WTC11 (cell line): ENCODE data around the gene VSTM2L.

Experiments
- ATF2 ChIP-seq: sonication (generic); formaldehyde crosslinking; IDR thresholded peaks from 2 replicates; pipeline ENCODE4 v1.8.1; 2022; ENCODE audit warnings: low read depth, missing genetic modification reagents, borderline replicate concordance
- CTCF ChIP-seq: fragments of 200-600 bp; IDR thresholded peaks from 2 replicates; pipeline ENCODE4 v1.8.0; 2022; ENCODE audit warnings: antibody characterized with exemption
- MAX ChIP-seq: sonication (generic); formaldehyde crosslinking; IDR thresholded peaks from 2 replicates; pipeline ENCODE4 v1.8.0; 2022; ENCODE audit warnings: mild to moderate bottlenecking, missing genetic modification reagents
- RELA ChIP-seq: sonication (generic); formaldehyde crosslinking; IDR thresholded peaks from 2 replicates; pipeline ENCODE4 v1.8.1; 2022; ENCODE audit warnings: missing genetic modification reagents, mild to moderate bottlenecking, borderline replicate concordance
- SP1 ChIP-seq: sonication (generic); formaldehyde crosslinking; conservative IDR thresholded peaks from 2 replicates; pipeline ENCODE4 v1.8.1; 2022; ENCODE audit warnings: missing genetic modification reagents
- ZNF263 ChIP-seq: sonication (generic); formaldehyde crosslinking; IDR thresholded peaks from 2 replicates; pipeline ENCODE4 v1.8.1; 2022; ENCODE audit warnings: low read depth, mild to moderate bottlenecking, moderate library complexity, missing genetic modification reagents
- ZNF512 ChIP-seq: sonication (generic); formaldehyde crosslinking; IDR thresholded peaks from 2 replicates; pipeline ENCODE4 v1.8.1; 2022; ENCODE audit warnings: missing genetic modification reagents, borderline replicate concordance
- ZSCAN18 ChIP-seq: fragments of 250-450 bp; sonication (Bioruptor Pico); IDR thresholded peaks from 2 replicates; pipeline ENCODE4 v2.1.2; 2022; ENCODE audit warnings: mild to moderate bottlenecking, moderate library complexity

GRCh38 chr20:37945091-37945547 is 42.2 kb downstream of the VSTM2L start:
- no peak for TF ChIP-seq MAX (CRISPR knock-in tag)
- TF ChIP-seq ZNF512 (CRISPR knock-in tag): no peak
- no peak for TF ChIP-seq CTCF
- no peak for TF ChIP-seq RELA
- no peak for TF ChIP-seq ZNF263 (CRISPR knock-in tag)
- no peak for TF ChIP-seq ATF2
- no peak for TF ChIP-seq ZSCAN18 (CRISPR knock-in tag)
- TF ChIP-seq SP1 (CRISPR knock-in tag): no peak
